ENCODE data around the gene CRYBG1.

Gene CRYBG1

GRCh38 chr6:106508277-106508676, 147.8 kb downstream of the CRYBG1 start:
- no peak for TF ChIP-seq CTCF (IDR thresholded peaks at IDR 0.05; ENCODE audit: control extremely low read depth, extremely low read depth, low read depth, missing control alignments)
- DNase-seq (ENCODE audit: extremely low spot score) = no peak
- ChIA-PET CTCF (interaction anchor here (1.1 to 3.7 kb wide), 4 partner anchors 13 to 471 kb away, joined by 3 to 27 read pairs (median 4); no protein-coding TSS in a partner anchor), POLR2A (no interaction called here)

- no peak for TF ChIP-seq CTCF (IDR thresholded peaks at IDR 0.05; ENCODE audit: control extremely low read depth, extremely low read depth, low read depth, missing control alignments)
- ChIA-PET POLR2A (no interaction called here), CTCF (interaction anchor here (0.7 to 3.7 kb wide), 9 partner anchors 11 to 471 kb away, joined by 3 to 27 read pairs (median 3); no protein-coding TSS in a partner anchor)
Observed at GRCh38 chr6:106508834-106509233, 148.3 kb downstream of the CRYBG1 start.

GRCh38 chr6:106509420-106510089, 149.0 kb downstream of the CRYBG1 start:
- TF ChIP-seq CTCF (IDR thresholded peaks at IDR 0.05; ENCODE audit: control extremely low read depth, extremely low read depth, low read depth, missing control alignments) = no peak

More at GRCh38 chr6:106508834-106509233, 148.3 kb downstream of the CRYBG1 start:
- DNase-seq (ENCODE audit: extremely low spot score) = no peak

GRCh38 chr6:106510090-106510970, 149.8 kb downstream of the CRYBG1 start:
- DNase-seq (ENCODE audit: extremely low spot score) = peak; percentile 67
- CTCF ChIA-PET = interaction anchor here (1.0 to 3.9 kb wide), 13 partner anchors 8 to 108 kb away, joined by 3 to 27 read pairs (median 4); no protein-coding TSS in a partner anchor
- TF ChIP-seq CTCF (IDR thresholded peaks at IDR 0.05; ENCODE audit: control extremely low read depth, extremely low read depth, low read depth, missing control alignments) = peak; percentile 39
- POLR2A ChIA-PET = no interaction called here

More at GRCh38 chr6:106509420-106510089, 149.0 kb downstream of the CRYBG1 start:
- POLR2A ChIA-PET = no interaction called here
- DNase-seq (ENCODE audit: extremely low spot score) = peak; percentile 22
- CTCF ChIA-PET = interaction anchor here (0.7 to 3.7 kb wide), 13 partner anchors 11 to 470 kb away, joined by 3 to 27 read pairs (median 3); no protein-coding TSS in a partner anchor

GRCh38 chr6:106511288-106512047, 151.0 kb downstream of the CRYBG1 start:
- peak; percentile 38 for DNase-seq (ENCODE audit: extremely low spot score)
- POLR2A ChIA-PET = interaction anchor here (0.6 to 1.3 kb wide), 3 partner anchors 10 to 27 kb away, joined by 3 to 6 read pairs (median 4); no protein-coding TSS in a partner anchor
- CTCF ChIA-PET = interaction anchor here (0.8 to 3.9 kb wide), 18 partner anchors 9 to 67 kb away, joined by 3 to 27 read pairs (median 8); no protein-coding TSS in a partner anchor
- TF ChIP-seq CTCF (IDR thresholded peaks at IDR 0.05; ENCODE audit: control extremely low read depth, extremely low read depth, low read depth, missing control alignments) = no peak
